DND-41 (cell line): ENCODE measurements around the gene DPM3.

Source experiments
- ATAC-seq: fragments of 200-7000 bp; cut with Tn5 transposase; 3 replicates; pipeline ENCODE4 v1.9.1; 2021; ENCODE audit warnings: low read depth; ENCODE audit not compliant: insufficient read depth
- DNase-seq: peaks from one replicate; pipeline ENCODE4 v3.0.0-alpha.2; 2020
- H2AFZ ChIP-seq: 2 replicates; pipeline ENCODE4 v1.6.0; 2012; ENCODE audit warnings: low read depth, low read length
- H3K27ac ChIP-seq: 2 replicates; pipeline ENCODE4 v1.5.1; 2012; ENCODE audit warnings: low read length, inconsistent platforms
- H3K27me3 ChIP-seq: fragments of 200-600 bp; sonication (generic); 2 replicates; pipeline ENCODE4 v1.6.0; 2012; ENCODE audit warnings: low read length, mild to moderate bottlenecking, inconsistent platforms; ENCODE audit not compliant: insufficient read depth, poor library complexity
- H3K36me3 ChIP-seq: 2 replicates; pipeline ENCODE4 v1.5.1; 2012; ENCODE audit warnings: low read length, inconsistent platforms; ENCODE audit not compliant: insufficient read depth
- H3K4me1 ChIP-seq: 2 replicates; pipeline ENCODE4 v1.5.1; 2012; ENCODE audit warnings: mild to moderate bottlenecking, low read length; ENCODE audit not compliant: insufficient read depth
- H3K4me2 ChIP-seq: 2 replicates; pipeline ENCODE4 v1.6.0; 2012; ENCODE audit warnings: mild to moderate bottlenecking, moderate library complexity, low read length, inconsistent platforms; ENCODE audit not compliant: insufficient read depth
- H3K4me3 ChIP-seq, 2 experiments: fragments of 200-600 bp in 1 of 2; shearing (Covaris generic) in 1 of 2; 2 replicates each; pipeline ENCODE4 v1.5.1; 2012 to 2016; ENCODE audit warnings: inconsistent platforms in 2 of 2, low read length in 2 of 2, mild to moderate bottlenecking in 2 of 2, low read depth in 1 of 2, moderate library complexity in 1 of 2
- H3K79me2 ChIP-seq: 2 replicates; pipeline ENCODE4 v1.6.0; 2012; ENCODE audit warnings: low read length, inconsistent platforms; ENCODE audit not compliant: insufficient read depth
- H3K9ac ChIP-seq: 2 replicates; pipeline ENCODE4 v1.6.0; 2012; ENCODE audit warnings: low read depth, mild to moderate bottlenecking, inconsistent platforms, low read length, moderate library complexity
- H3K9me3 ChIP-seq: 2 replicates; pipeline ENCODE4 v1.5.1; 2012; ENCODE audit warnings: low read length, moderate library complexity, mild to moderate bottlenecking, inconsistent platforms; ENCODE audit not compliant: insufficient read depth, severe bottlenecking
- H4K20me1 ChIP-seq: 2 replicates; pipeline ENCODE4 v1.6.0; 2012; ENCODE audit warnings: low read length; ENCODE audit not compliant: insufficient read depth
- EZH2 ChIP-seq: IDR thresholded peaks from 3 replicates; pipeline ENCODE4 v1.6.1; 2012; ENCODE audit warnings: borderline replicate concordance, low read depth, mild to moderate bottlenecking, moderate library complexity, low read length, inconsistent platforms; ENCODE audit not compliant: severe bottlenecking
- TF ChIP-seq, protein P1 (sequence below): IDR thresholded peaks from 2 replicates; pipeline ENCODE4 v1.5.1; 2012; ENCODE audit warnings: borderline replicate concordance, low read length, moderate library complexity, mild to moderate bottlenecking; ENCODE audit not compliant: poor library complexity, severe bottlenecking; ENCODE audit errors: extremely low read depth

Gene DPM3

GRCh38 chr1:155186794-155187455 is 46.6 kb upstream of the DPM3 start:
- no peak for TF ChIP-seq EZH2
- TF ChIP-seq, protein P1, sequence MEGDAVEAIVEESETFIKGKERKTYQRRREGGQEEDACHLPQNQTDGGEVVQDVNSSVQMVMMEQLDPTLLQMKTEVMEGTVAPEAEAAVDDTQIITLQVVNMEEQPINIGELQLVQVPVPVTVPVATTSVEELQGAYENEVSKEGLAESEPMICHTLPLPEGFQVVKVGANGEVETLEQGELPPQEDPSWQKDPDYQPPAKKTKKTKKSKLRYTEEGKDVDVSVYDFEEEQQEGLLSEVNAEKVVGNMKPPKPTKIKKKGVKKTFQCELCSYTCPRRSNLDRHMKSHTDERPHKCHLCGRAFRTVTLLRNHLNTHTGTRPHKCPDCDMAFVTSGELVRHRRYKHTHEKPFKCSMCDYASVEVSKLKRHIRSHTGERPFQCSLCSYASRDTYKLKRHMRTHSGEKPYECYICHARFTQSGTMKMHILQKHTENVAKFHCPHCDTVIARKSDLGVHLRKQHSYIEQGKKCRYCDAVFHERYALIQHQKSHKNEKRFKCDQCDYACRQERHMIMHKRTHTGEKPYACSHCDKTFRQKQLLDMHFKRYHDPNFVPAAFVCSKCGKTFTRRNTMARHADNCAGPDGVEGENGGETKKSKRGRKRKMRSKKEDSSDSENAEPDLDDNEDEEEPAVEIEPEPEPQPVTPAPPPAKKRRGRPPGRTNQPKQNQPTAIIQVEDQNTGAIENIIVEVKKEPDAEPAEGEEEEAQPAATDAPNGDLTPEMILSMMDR, result no peak
- ATAC-seq, result no peak

DNA sequence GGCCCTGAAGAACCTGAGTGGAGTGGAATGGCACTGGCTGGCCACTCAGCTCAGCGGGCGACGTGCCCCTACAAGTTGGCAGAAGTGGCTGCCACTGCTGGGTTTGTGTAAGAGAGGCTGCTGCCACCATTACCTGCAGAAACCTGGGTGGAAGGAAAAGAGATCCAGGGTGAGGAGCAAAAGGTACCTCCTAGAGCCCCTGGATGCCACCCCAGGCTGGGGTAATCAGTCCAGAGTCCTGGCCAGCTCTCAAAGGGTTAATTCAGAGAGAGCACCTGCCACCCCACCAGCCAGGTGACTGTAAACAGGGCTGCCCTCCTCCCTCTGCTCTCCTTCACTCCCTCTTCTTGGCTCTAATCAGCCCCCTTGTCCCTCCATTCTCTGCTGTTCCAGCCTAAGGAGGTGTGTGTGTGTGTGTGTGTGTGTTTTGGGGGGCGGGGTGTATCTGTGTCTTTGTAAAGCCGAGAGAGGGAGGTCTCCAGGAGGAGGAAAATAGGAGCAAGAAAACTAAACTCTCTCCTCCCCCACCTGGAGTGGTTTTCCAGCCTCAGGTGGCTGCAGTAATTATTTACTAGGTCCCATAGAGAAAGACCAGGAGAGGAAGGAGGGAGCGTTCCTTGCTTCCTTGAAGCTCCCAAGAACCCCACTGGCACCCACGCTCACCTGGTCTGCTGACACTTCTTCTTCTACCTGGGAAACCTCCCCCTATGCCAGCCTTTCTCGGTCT is 45.9 kb upstream of the DPM3 start:
- Histone ChIP-seq H3K27me3 (no peaks in the 10 kb centered on the region), H3K9me3 (no peaks in the 10 kb centered on the region), H3K4me2 (no peak overlapping the region), H3K36me3 (no peaks in the 10 kb centered on the region), H4K20me1 (no peaks in the 10 kb centered on the region), H3K79me2 (no peaks in the 10 kb centered on the region), H2AFZ (no peak overlapping the region), H3K4me1 (no peaks in the 10 kb centered on the region), H3K27ac (no peak overlapping the region), H3K9ac (no peak overlapping the region), H3K4me3 (no peak overlapping the region)
- DNase-seq, result no peak
- no peak for TF ChIP-seq EZH2
- TF ChIP-seq, protein P1, result no peak
- ATAC-seq, result no peak

More at GRCh38 chr1:155186794-155187455, 46.6 kb upstream of the DPM3 start:
- Histone ChIP-seq H3K27me3 (no peaks in the 10 kb centered on the region), H3K4me1 (no peaks in the 10 kb centered on the region), H3K4me2 (no peak overlapping the region), H3K27ac (no peak overlapping the region), H4K20me1 (no peaks in the 10 kb centered on the region), H3K4me3 (no peak overlapping the region), H3K36me3 (no peaks in the 10 kb centered on the region), H3K79me2 (no peaks in the 10 kb centered on the region), H3K9ac (no peak overlapping the region), H3K9me3 (no peaks in the 10 kb centered on the region), H2AFZ (no peak overlapping the region)
- DNase-seq, result no peak

DNA sequence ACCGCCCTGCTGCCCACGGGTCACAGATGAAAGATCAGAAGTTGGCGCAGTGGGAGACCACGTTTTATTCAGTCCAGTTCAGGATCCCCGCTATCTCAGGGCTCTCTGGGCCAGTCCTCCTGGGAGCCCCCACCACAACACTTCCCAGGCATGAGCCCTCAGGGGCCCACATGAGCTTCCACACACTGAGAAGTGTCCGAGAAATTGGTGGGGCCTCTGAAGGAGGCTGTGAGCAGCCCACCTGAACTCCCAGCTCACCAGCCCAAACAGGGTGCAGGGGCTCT is 45.4 kb upstream of the DPM3 start:
- H3K27me3 ChIP-seq, result no peaks in the 10 kb centered on the region
- no peak overlapping the region for H3K27ac ChIP-seq
- H2AFZ ChIP-seq, result no peak overlapping the region
- H4K20me1 ChIP-seq, result no peaks in the 10 kb centered on the region
- H3K4me1 ChIP-seq, result no peaks in the 10 kb centered on the region
- H3K36me3 ChIP-seq, result no peaks in the 10 kb centered on the region
- no peak overlapping the region for H3K9ac ChIP-seq
- ATAC-seq, result no peak
- TF ChIP-seq, protein P1, result no peak
- no peak for TF ChIP-seq EZH2
- H3K9me3 ChIP-seq, result no peaks in the 10 kb centered on the region
- no peak overlapping the region for H3K4me2 ChIP-seq
- DNase-seq, result no peak
- no peak overlapping the region for H3K4me3 ChIP-seq
- no peaks in the 10 kb centered on the region for H3K79me2 ChIP-seq
